Prostate gland (tissue), 2 donors: ENCODE results near the gene EEF1AKMT2. TPM values are rescaled to one million over a fixed set of nuclear protein-coding genes. Genes with fewer than 3 reads are reported as not detected.
A peak's percentile ranks its signal among the peaks of the same experiment; 100 is the strongest.

Experiments
- DNase-seq: peaks from one replicate; pipeline ENCODE4 v3.0.0-alpha.2; 2019; ENCODE audit warnings: low spot score
- H3K27ac ChIP-seq, 2 donors: fragments of 200-600 bp; sonication (generic); 2 replicates each; pipeline ENCODE4 v1.5.1; 2017 to 2019
- H3K27me3 ChIP-seq: fragments of 200-600 bp; sonication (generic); replicated peaks from 2 replicates; pipeline ENCODE4 v1.5.1; 2019; ENCODE audit not compliant: insufficient read depth
- H3K36me3 ChIP-seq, 2 donors: fragments of 200-600 bp; sonication (generic); 1 replicate in 1 of 2; 2 replicates in 1 of 2; pipeline versions ENCODE4 v1.5.1 to v1.8.1; 2017 to 2019
- H3K4me1 ChIP-seq: fragments of 200-600 bp; sonication (generic); replicated peaks from 2 replicates; pipeline ENCODE4 v1.5.1; 2019
- H3K4me3 ChIP-seq, 2 donors: fragments of 200-600 bp; sonication (generic); 2 replicates each; pipeline ENCODE4 v1.5.1; 2017 to 2019
- H3K9me3 ChIP-seq: fragments of 200-600 bp; sonication (generic); 2 replicates; pipeline ENCODE4 v1.5.1; 2017
- POLR2A ChIP-seq: fragments of 450-650 bp; IDR thresholded peaks from one replicate; pipeline ENCODE4 v1.6.1; 2016; ENCODE audit warnings: antibody characterized with exemption, mild to moderate bottlenecking
- POLR2AphosphoS5 ChIP-seq: sonication (generic); formaldehyde crosslinking; IDR thresholded peaks from one replicate; pipeline ENCODE4 v1.6.1; 2017; ENCODE audit warnings: antibody characterized with exemption
- WGBS: methylation state at CpG from one replicate; pipeline ENCODE4 v1.1.5; 2018; 5-methylcytosine and 5-hydroxymethylcytosine counted together
- intact Hi-C: fragments of 100-400 bp; cut with DNase I; formaldehyde crosslinking; loops from one replicate; pipeline ENCODE4 v1.14.2; 2022
- total RNA-seq, 2 donors: library from RNA; depleted of rRNA; stranded (reverse); fragments of >200 nt; gene quantifications; one replicate each; pipeline ENCODE4 v1.1.0, GENCODE V29; 2016
- TF ChIP-seq, protein P1 (sequence below), 4 experiments: fragments of 200-600 bp in 2 of 4; fragments of 450-650 bp in 2 of 4; sonication (generic) in 2 of 4; IDR thresholded peaks; 1 replicate in 3 of 4; 2 replicates in 1 of 4; pipeline ENCODE4 v1.5.1; 2016 to 2019; ENCODE audit warnings: antibody characterized with exemption in 4 of 4, mild to moderate bottlenecking in 2 of 4, moderate library complexity in 2 of 4

EEF1AKMT2 gene
- total RNA-seq, 2 donors from 2014 or later, result 15.7 to 20.5 TPM

DNA sequence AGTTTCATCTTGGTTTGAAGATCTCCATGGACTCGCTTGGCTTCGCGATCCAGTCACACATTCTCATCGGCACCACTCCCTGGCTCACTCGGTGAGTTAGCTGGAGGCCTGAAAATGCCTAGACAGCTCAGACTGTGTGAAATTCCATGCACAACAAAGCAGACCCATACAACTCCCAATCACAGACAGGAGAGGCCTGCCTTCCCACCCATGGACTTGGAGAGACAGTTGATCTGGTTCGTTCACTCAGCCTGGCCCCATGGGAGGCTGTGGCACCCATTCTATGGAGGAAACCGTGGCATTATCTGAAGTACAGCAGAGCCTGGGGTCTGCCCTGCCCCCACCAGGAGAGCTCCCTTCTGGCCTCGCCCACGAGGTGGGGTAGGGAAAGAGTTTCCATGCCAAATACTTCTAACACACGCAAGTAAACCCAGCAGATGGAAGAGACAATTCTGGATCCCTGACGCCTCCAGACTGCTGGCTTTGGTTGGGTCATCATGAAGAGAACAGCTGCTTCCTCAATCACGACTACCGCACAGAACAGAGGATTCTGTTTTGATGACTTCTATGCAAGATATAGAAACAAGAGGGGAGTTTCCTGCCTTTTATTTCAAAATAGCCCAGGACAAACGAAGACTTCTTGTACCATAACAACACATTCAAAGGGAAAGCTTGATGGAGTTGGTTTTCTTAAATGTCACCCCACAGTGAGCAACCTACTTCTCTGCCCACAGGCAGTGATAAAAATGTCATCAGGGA, 63.4 kb downstream of the EEF1AKMT2 start:
- no peaks in the 10 kb centered on the region for H3K36me3 ChIP-seq
- no peaks in the 10 kb centered on the region for H3K27me3 ChIP-seq
- TF ChIP-seq, protein P1, sequence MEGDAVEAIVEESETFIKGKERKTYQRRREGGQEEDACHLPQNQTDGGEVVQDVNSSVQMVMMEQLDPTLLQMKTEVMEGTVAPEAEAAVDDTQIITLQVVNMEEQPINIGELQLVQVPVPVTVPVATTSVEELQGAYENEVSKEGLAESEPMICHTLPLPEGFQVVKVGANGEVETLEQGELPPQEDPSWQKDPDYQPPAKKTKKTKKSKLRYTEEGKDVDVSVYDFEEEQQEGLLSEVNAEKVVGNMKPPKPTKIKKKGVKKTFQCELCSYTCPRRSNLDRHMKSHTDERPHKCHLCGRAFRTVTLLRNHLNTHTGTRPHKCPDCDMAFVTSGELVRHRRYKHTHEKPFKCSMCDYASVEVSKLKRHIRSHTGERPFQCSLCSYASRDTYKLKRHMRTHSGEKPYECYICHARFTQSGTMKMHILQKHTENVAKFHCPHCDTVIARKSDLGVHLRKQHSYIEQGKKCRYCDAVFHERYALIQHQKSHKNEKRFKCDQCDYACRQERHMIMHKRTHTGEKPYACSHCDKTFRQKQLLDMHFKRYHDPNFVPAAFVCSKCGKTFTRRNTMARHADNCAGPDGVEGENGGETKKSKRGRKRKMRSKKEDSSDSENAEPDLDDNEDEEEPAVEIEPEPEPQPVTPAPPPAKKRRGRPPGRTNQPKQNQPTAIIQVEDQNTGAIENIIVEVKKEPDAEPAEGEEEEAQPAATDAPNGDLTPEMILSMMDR (IDR thresholded peaks at IDR 0.05), result no peak
- TF ChIP-seq POLR2AphosphoS5, result peak; percentile 15
- H3K27ac ChIP-seq, result peak overlapping the region; percentile 8 to 50
- intact Hi-C loops, result no loop called here
- no peak overlapping the region for H3K4me3 ChIP-seq
- WGBS, result 64% methylated on average over 14 of the region's 14 CpGs
- no peaks in the 10 kb centered on the region for H3K9me3 ChIP-seq
- peaks cover 23% of the 10 kb centered on the region for H3K4me1 ChIP-seq
- DNase-seq, result no peak

DNA sequence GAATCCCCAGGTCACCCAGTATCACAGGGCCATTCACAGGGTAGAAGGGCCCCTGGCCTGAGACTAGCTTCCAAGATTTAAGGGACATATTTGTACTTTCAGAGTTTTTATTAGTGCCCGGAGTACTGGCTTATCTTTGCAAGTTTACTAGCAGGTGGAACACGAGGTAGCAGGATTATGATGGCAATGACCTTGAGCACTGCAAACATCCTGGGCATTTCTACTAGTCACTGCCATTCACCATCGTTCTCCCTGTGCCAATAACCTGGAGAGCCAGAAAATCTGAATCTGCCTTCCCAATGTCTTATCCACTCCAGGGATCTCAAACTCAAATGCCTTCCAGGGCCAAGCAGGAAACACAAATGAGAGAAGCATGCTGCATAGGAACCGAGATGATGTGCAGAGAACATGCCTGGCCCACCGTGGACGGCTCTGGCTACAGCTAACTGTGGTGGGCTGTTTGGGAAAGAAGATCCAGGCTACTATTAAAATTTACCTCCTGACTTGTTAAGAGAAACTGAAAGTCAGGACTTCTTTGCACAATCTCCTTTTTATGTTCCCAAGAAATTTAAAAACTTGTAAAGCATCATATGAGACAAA, 64.2 kb downstream of the EEF1AKMT2 start:
- intact Hi-C loops, result no loop called here
- Histone ChIP-seq H3K9me3 (no peaks in the 10 kb centered on the region), H3K27me3 (no peaks in the 10 kb centered on the region), H3K4me1 (peaks cover 30% of the 10 kb centered on the region), H3K27ac (peak overlapping the region in 1 of 2 donors; percentile 50), H3K36me3 (no peaks in the 10 kb centered on the region), H3K4me3 (no peak overlapping the region)
- WGBS, result 17% methylated on average over 6 of the region's 6 CpGs
- TF ChIP-seq POLR2AphosphoS5, result peak; percentile 60
- no peak for TF ChIP-seq POLR2A
- DNase-seq, result peak; percentile 54

DNA sequence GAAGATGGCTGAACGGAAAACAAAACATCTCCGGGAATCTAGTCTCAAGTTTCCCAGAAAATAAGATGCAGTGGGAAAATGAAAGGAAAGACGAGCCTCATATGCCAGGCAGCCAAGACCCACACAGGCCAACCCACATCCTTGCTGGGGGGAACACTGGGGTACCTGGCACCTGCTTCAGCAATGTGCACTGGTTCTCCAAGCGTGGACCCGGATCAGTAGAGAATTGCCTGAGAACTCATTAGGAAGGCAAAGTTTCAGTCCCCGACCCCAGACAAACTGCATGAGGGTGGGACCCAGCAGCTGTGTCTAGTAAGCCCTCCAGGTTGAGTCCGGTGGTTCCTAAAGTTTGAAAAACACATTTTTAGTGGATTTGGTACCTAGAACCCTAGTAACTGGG, 65.9 kb downstream of the EEF1AKMT2 start:
- Histone ChIP-seq H3K4me3 (no peak overlapping the region), H3K4me1 (peaks cover 30% of the 10 kb centered on the region), H3K36me3 (no peaks in the 10 kb centered on the region), H3K27ac (no peak overlapping the region), H3K9me3 (no peaks in the 10 kb centered on the region), H3K27me3 (no peaks in the 10 kb centered on the region)
- DNase-seq, result no peak
- 95% methylated on average over 7 of the region's 7 CpGs for WGBS
- intact Hi-C loops, result no loop called here
- TF ChIP-seq, protein P1 (IDR thresholded peaks at IDR 0.05), result no peak
- TF ChIP-seq POLR2A, result no peak
- TF ChIP-seq POLR2AphosphoS5, result no peak

DNA sequence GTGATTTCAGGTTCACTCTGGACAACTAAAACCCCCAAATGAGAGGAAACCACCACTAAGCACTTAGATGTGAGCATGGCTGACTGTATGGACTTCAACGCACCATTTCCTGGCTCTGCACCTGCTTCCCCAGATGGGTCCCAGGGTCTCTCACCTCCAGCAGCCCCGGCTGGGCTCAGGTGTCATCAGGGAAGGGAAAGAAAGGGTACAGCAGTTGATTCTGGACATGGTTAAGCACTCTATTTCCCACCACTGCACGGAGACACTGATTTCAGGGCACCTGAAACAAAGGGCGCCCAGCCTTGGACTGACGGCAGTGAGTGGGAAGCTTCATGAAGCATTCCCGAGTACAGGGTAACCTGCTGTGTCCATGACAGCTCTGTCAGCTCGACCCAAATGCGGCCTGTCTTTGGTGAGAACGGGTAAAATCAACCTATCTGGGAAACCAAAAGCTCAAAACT, 66.5 kb downstream of the EEF1AKMT2 start:
- 83% methylated on average over 9 of the region's 9 CpGs for WGBS
- no peak for DNase-seq
- TF ChIP-seq POLR2AphosphoS5 (no peak), POLR2A (no peak)
- TF ChIP-seq, protein P1 (IDR thresholded peaks at IDR 0.05), result no peak
- no peaks in the 10 kb centered on the region for H3K9me3 ChIP-seq
- peaks cover 30% of the 10 kb centered on the region for H3K4me1 ChIP-seq
- H3K27ac ChIP-seq, result no peak overlapping the region
- no peaks in the 10 kb centered on the region for H3K36me3 ChIP-seq
- intact Hi-C loops, result no loop called here
- no peak overlapping the region for H3K4me3 ChIP-seq
- no peaks in the 10 kb centered on the region for H3K27me3 ChIP-seq

DNA sequence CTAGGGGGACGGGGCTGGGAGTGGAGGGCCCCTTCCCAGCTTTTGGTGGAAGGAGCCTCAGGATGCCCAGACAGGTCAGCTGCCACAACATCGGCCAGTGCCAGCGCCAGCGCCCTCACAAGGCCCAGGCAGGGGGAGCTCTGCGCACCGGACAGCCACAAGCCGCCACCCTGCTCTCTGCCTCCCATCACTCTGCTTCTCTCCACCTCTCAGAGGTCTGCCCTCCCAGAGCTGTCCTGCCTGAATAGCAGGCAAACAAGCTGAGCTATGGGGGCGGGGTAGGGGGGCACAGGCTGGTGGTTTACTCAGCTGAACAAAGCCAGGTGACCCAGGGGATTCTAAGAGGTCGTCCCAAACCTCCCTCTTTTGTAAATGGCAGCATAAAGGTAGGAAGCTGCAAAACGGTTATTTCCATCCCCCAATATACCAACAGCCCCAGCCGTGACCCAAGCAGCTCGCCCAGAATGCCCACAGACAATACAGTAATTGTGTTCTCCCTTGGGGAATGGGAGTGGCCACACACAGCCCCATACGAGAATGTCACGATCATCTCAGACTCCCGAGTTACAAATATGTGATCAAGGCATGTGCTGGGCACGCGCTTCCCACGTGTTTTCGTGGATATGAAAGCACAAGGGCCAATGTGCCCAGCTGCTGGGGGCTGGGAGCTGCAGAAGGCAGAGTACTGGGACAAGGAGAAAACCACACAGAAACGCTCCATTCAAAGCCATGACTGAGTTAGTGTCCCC, 67.2 kb downstream of the EEF1AKMT2 start:
- Histone ChIP-seq H3K4me3 (no peak overlapping the region), H3K9me3 (no peaks in the 10 kb centered on the region), H3K4me1 (peaks cover 30% of the 10 kb centered on the region), H3K36me3 (no peaks in the 10 kb centered on the region), H3K27ac (peak overlapping the region; percentile 48 to 50), H3K27me3 (no peaks in the 10 kb centered on the region)
- no peak for DNase-seq
- 65% methylated on average over 20 of the region's 20 CpGs for WGBS
- intact Hi-C loops, result no loop called here
- TF ChIP-seq POLR2AphosphoS5 (no peak), POLR2A (no peak)
- TF ChIP-seq, protein P1 (IDR thresholded peaks at IDR 0.05), result no peak
